GM19099 (cell line): ENCODE data around the gene HSPB6.

ENCODE experiments used
- POLR2A ChIP-seq: IDR thresholded peaks from 3 replicates; pipeline ENCODE4 v1.6.1; 2011; ENCODE audit warnings: low read depth; ENCODE audit not compliant: insufficient read length; ENCODE audit errors: extremely low read depth

HSPB6 gene

GRCh38 chr19:35756377-35757230, at the start of gene HSPB6:
HSPB6 (minus strand) TSS chr19:35757029; CDS start chr19:35757008, 21 bp downstream.
- TF ChIP-seq POLR2A, result no peak

DNA sequence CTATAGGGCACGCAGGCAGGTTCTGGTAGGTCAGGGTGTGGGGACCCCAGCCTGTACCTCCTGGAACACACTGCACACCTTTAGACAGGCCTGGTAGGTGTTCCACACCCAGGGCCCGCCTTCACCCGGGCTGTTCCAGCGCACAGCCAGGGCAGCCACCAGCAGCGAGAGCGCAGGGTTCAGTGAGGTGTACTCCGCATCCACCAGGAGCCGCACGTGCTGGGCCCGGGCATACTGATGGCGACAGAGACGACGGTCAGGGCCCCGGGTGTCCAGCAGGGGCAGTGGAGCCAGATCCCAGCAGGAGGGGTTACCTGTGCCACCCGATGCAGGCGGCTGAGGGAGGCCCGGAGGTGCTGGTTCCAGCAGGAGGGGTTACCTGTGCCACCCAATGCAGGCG, 49.8 kb upstream of the HSPB6 start:
- no peak for TF ChIP-seq POLR2A

DNA sequence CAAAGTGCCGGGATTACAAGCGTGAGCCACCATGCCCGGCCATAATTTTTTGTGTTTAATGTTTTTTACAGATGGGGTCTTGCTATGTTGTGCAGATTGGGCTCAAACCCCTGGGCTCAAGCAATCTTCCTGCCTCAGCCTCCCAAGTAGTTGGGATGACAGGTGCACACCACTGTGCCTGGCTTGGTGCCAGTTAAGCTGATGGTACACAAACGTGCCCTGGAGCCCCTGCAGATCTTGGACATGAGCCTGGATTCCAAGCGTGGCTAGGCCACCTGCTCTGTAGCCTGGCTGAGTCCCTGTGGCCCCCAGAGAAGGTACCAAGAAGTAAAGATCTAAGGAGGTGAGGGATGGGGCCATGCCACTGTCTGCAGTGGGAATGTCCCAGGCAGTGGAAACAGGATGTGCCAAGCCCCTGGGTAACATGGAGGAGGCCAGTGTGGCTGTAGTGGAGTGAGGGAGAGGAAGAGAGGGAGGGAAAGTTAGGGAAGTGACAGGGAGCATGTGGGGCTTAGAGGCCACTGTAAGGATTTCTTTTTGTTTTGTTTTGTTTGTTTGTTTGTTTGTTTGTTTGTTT, 48.8 kb upstream of the HSPB6 start:
- no peak for TF ChIP-seq POLR2A

DNA sequence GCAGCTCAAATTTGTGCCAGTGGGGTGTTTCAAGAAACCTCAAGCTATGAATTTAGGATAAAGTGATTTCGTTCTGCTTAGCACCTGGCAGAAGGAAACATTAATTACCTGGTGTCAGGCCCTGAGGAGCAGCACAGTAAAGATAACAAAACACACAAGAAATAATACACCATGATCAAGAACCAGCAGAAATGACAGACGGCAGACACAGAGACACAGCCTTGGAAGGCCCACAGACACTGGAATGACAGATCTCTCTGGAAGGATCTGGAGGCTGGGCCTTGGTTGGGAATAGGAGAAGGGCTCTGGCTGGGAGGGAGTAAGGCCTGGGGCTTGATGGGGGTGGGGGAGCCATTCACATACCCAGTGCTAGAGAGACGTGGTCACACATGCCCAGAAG, 45.0 kb upstream of the HSPB6 start:
- no peak for TF ChIP-seq POLR2A

DNA sequence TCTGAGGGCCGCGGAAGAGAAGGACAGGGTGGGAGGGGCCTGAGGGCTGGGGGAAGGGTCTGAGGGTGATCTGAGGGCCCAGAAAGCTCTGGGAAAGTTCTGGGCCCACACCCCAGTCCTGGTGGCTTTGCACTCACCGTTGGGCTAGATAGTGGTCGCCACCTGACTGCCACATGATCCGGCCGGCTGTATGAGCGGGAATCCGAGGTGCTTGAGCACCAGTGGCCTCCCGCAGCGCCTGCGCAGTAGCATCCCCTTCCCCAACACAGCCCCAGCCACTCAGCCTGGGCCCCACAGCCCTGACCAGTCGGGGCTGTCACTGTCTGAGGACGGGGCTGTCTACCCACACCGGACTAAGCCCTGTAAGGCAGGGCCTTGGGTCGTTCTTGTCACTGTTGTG, 40.8 kb upstream of the HSPB6 start:
- TF ChIP-seq POLR2A, result no peak

- TF ChIP-seq POLR2A, result no peak
Observed at GRCh38 chr19:35796645-35797542, 40.1 kb upstream of the HSPB6 start.

GRCh38 chr19:35793381-35794165, 36.7 kb upstream of the HSPB6 start:
- TF ChIP-seq POLR2A, result no peak

DNA sequence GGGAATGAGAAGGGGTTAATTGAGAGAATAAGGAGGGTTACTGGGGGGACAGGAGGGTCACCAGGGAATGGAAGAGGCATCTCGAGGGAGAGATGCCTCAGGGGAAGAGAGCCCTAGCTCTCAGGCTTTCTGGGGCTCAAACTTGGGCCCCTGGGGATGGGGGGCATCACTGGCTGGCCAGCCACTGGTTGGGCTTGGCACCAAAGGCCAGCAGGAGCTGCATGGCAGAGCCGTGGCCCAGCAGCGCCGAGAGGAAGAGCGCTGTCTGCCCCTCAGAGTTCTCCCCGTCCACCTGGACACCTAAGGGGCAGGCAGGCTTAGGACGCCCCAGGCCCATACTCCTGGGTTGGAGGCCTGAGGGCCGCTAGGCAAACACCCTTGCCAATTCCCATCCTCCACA, 36.1 kb upstream of the HSPB6 start:
- TF ChIP-seq POLR2A, result no peak

GRCh38 chr19:35792312-35792711, 35.5 kb upstream of the HSPB6 start:
- no peak for TF ChIP-seq POLR2A

DNA sequence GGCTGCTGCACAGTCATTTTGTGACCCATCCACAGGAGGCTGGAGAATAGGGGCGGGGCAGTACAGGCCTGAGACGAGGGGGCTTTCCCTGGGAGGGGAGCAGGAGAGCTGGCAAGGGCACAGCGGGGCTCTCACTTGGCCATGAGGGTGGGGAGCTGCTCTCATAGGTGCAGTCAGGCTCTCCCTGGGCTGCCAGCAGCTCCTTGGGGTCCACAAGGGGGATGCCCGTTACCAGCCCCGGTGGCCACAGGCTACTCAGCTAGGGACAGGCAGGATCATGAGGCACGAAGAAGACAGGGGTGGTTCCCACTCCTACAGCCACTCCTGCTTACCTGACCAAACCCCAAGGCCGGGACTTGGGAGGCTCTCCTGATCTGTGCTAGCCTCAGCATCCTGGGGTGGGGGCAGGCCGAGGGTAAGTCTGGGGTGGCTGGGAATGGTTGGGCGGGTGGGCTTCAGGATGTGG, 35.0 kb upstream of the HSPB6 start:
- TF ChIP-seq POLR2A, result no peak

DNA sequence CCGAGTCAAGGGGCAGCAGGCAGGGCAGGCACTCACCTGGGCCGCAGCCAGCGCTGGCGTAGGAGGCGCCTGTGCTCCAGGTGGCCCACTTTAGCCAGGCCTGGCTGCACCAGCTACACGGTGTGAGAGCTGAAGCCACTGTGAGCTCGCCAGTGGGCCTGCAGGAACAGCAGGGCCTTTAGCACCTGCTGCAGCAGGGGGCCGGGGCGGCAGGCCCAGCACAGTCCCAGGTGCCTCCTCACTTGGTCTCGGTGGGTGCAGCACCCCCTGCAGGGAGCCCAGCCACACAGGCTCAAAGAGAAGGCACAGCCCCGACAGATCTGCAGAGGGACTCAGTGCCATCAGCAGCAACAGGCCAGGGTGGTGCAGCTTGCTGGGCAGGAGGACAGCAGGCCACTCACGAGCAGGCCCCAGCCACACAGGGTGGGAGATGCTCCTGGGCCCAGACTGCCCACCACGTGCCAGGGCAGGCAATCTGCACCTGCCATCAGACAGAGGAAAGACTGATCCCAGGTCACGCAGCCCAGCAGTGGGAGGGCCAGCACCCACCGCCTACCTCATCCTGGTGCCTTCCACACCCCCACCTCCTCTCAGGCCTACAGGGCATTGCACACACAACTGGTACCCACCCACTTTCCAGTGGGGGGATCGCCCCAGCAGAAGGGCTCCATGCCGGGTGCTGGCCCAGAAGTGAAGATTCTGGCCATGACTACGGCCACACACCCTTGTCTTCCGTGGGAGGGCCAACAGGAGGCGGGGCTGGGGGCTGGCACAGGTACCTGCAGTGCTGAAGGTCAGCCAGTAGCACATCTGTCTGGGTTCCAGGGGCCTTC, 34.4 kb upstream of the HSPB6 start:
- no peak for TF ChIP-seq POLR2A

- no peak for TF ChIP-seq POLR2A
Observed at GRCh38 chr19:35789978-35790944, 33.4 kb upstream of the HSPB6 start.

DNA sequence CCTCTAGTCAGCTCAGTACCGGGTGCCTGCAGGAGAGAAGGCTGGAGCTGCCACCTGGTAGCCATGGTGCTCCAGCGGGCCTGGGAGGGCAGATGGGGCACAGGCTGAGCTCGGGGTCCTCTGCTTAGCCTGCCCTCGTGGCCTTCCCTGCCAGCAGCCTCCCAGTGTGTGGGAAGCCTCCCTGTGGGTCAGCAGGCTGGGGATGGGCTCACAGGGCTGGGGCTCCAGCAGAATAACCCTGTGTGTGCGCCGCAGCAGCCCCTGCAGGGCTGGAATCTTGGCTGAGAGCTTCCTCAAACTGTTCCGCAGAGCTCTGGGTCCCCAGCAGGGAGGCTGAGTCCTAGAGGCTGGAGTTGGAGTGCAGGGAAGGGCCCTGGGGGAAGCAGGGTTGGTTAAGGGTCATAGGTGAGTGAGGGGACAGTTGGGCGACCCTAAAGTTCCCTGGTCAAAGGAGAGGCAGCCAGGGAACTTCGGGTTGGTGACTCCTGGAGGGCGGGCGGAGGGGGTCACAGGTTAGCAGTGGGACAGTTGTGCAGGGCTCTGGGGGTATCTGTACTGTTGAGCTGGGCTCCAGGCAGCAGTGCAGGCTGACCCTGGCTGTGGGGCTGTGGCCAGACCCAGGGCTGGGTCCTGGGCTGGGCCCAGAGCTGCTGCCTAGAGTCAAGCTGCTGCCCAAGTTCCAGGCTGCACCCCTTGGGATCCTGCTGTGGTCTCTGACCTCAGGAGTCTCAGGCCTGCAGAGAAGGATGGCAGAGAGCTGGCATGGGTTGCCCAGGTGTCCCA, 32.6 kb upstream of the HSPB6 start:
- no peak for TF ChIP-seq POLR2A
